Spleen (tissue), 7 donors: Measurements from ENCODE around the gene PMPCA.

Experiments used
- CTCF ChIP-seq, 11 experiments: fragments of 200-600 bp in 7 of 11; fragments of 450-650 bp in 4 of 11; sonication (generic) in 4 of 11; IDR thresholded peaks in 8 of 11; conservative IDR thresholded peaks in 3 of 11; 1 replicate in 7 of 11; 2 replicates in 4 of 11; pipeline versions ENCODE4 v1.4.0 to v1.8.0; 2016 to 2021; ENCODE audit warnings: antibody characterized with exemption in 11 of 11, inconsistent platforms in 4 of 11, mild to moderate bottlenecking in 1 of 11
- POLR2A ChIP-seq, 3 donors: fragments of 450-650 bp; IDR thresholded peaks; one replicate each; pipeline ENCODE4 v1.5.1; 2017; ENCODE audit warnings: antibody characterized with exemption in 3 of 3, mild to moderate bottlenecking in 1 of 3
- donor health status: DM: no; HTN: no; CAD: no; lungs with moderate emphysema.
- donor health status: DM: no; HTN: no; CAD: no.
- donor health status: DM: no; HTN: no; CAD: no.

- no peak for TF ChIP-seq CTCF (IDR thresholded peaks at IDR 0.05 in 8 of 11, conservative IDR thresholded peaks at IDR 0.05 in 3 of 11)
- no peak for TF ChIP-seq POLR2A (IDR thresholded peaks at IDR 0.05)
Observed at GRCh38 chr9:136436055-136436634, 25.7 kb downstream of the PMPCA start.
